NB4 (cell line): ENCODE measurements around the gene SF3B1.
A peak's percentile ranks its signal among the peaks of the same experiment; 100 is the strongest.
"Not testable (repeated sequence)": the region's sequence is repeated elsewhere in the genome, so short reads cannot be mapped to it uniquely, and the experiment has no call there.

Experiments
- MYC ChIP-seq: IDR thresholded peaks from 2 replicates; pipeline ENCODE4 v1.6.1; 2011; ENCODE audit warnings: low read depth, low read length
- POLR2A ChIP-seq: IDR thresholded peaks from 2 replicates; pipeline ENCODE4 v1.6.1; 2011; ENCODE audit warnings: mild to moderate bottlenecking; ENCODE audit not compliant: insufficient read length; ENCODE audit errors: extremely low read depth
- TF ChIP-seq, protein P1 (sequence below): IDR thresholded peaks from one replicate; pipeline ENCODE4 v1.5.1; 2012; ENCODE audit warnings: low read depth, low read length
- TF ChIP-seq, protein P2 (sequence below): IDR thresholded peaks from 2 replicates; pipeline ENCODE4 v1.6.1; 2011; ENCODE audit warnings: low read depth, low read length

DNA sequence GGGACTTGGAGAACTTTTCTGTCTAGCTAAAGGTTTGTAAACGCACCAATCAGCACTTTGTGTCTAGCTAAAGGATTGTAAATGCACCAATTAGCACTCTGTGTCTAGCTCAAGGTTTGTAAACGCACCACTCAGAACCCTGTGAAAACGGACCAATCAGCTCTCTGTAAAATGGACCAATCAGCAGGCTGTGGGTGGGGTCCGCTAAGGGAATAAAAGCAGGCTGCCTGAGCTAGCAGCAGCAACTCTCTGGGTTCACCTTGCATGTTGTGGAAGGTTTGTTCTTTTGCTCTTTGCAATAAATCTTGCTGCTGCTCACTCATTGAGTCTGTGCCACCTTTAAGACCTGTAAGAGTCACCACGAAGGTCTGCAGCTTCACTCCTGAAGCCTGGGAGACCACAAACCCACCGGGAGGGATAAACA is 16.1 kb upstream of the SF3B1 start:
- TF ChIP-seq POLR2A: peak; percentile 39
- TF ChIP-seq, protein P1, sequence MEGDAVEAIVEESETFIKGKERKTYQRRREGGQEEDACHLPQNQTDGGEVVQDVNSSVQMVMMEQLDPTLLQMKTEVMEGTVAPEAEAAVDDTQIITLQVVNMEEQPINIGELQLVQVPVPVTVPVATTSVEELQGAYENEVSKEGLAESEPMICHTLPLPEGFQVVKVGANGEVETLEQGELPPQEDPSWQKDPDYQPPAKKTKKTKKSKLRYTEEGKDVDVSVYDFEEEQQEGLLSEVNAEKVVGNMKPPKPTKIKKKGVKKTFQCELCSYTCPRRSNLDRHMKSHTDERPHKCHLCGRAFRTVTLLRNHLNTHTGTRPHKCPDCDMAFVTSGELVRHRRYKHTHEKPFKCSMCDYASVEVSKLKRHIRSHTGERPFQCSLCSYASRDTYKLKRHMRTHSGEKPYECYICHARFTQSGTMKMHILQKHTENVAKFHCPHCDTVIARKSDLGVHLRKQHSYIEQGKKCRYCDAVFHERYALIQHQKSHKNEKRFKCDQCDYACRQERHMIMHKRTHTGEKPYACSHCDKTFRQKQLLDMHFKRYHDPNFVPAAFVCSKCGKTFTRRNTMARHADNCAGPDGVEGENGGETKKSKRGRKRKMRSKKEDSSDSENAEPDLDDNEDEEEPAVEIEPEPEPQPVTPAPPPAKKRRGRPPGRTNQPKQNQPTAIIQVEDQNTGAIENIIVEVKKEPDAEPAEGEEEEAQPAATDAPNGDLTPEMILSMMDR: not testable (repeated sequence)
- TF ChIP-seq MYC: not testable (repeated sequence)
- TF ChIP-seq, protein P2, sequence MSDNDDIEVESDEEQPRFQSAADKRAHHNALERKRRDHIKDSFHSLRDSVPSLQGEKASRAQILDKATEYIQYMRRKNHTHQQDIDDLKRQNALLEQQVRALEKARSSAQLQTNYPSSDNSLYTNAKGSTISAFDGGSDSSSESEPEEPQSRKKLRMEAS: not testable (repeated sequence)
